AG04450 (cell line): Measurements from ENCODE around the gene CCL16. TPM values are rescaled to one million over a fixed set of nuclear protein-coding genes. Genes with fewer than 3 reads are reported as not detected.

Experiments used
- CTCF ChIA-PET: fragments of 300-600, 350-600 bp; formaldehyde crosslinking; extraction: SDS; loops from one replicate; lab custom pipeline; 2022; ENCODE audit warnings: antibody characterized with exemption, inconsistent platforms; lab: Charles Lee
- POLR2A ChIA-PET: fragments of 350-600 bp; formaldehyde crosslinking; extraction: SDS; loops from one replicate; lab custom pipeline; 2021; ENCODE audit warnings: antibody characterized with exemption, inconsistent platforms; lab: Yijun Ruan, JAX
- DNase-seq: peaks from one replicate; pipeline ENCODE4 v3.0.0-alpha.2; 2011; ENCODE audit warnings: low read depth, low spot score
- H3K27ac ChIP-seq: one replicate; pipeline ENCODE4 v1.5.1; 2012; ENCODE audit warnings: low read depth, low read length, control low read depth
- H3K27me3 ChIP-seq: one replicate; pipeline ENCODE4 v1.6.0; 2012; ENCODE audit warnings: low read length; ENCODE audit not compliant: control insufficient read depth, insufficient read depth
- H3K4me3 ChIP-seq: 2 replicates; pipeline ENCODE4 v1.5.1; 2011; ENCODE audit warnings: mild to moderate bottlenecking, low read depth, low read length, control low read depth
- H3K9me3 ChIP-seq: 2 replicates; pipeline ENCODE4 v1.5.1; 2012; ENCODE audit warnings: low read length; ENCODE audit not compliant: control insufficient read depth, insufficient read depth
- CTCF ChIP-seq: IDR thresholded peaks from 2 replicates; pipeline ENCODE4 v1.5.1; 2011; ENCODE audit warnings: low read depth, low read length, control low read depth, inconsistent platforms
- polyA minus RNA-seq: library from RNA; depleted of rRNA, polyadenylated mRNA; stranded (reverse); fragments of >200 nt; gene quantifications from 2 replicates; pipeline ENCODE4 v1.2.3, GENCODE V29; 2011; rRNA and poly(A)+ RNA removed
- polyA plus RNA-seq: library from polyadenylated mRNA; depleted of rRNA; stranded (reverse); fragments of >200 nt; gene quantifications from 2 replicates; pipeline ENCODE4 v1.2.3, GENCODE V29; 2011; rRNA removed

CCL16 gene
- polyA plus RNA-seq (not detected in 2 replicates), polyA minus RNA-seq (not detected in 2 replicates)

GRCh38 chr17:35981246-35981645 is at the start of gene CCL16:
Gene CCL16 (minus strand): TSS chr17:35981497. CDS start chr17:35981420, 77 bp downstream.
- Histone ChIP-seq H3K27ac (no peak within 1 kb of the TSS), H3K9me3 (no peaks in the 10 kb centered on the region), H3K27me3 (no peaks in the 10 kb centered on the region), H3K4me3 (no peak within 1 kb of the TSS)
- CTCF ChIA-PET: interaction anchor here (0.7 to 1.5 kb wide), 2 partner anchors 12 to 169 kb away, joined by 4 to 5 read pairs; no protein-coding TSS in a partner anchor
- no peak for TF ChIP-seq CTCF
- DNase-seq: no peak
- POLR2A ChIA-PET: no interaction called here

- POLR2A ChIA-PET: no interaction called here
- DNase-seq: no peak
- Histone ChIP-seq H3K4me3 (no peak overlapping the region), H3K27me3 (no peaks in the 10 kb centered on the region), H3K27ac (no peak overlapping the region), H3K9me3 (no peaks in the 10 kb centered on the region)
- CTCF ChIA-PET: no interaction called here
- no peak for TF ChIP-seq CTCF
These were observed 49.7 kb upstream of the CCL16 start for GRCh38 chr17:36030956-36031355.

- POLR2A ChIA-PET: no interaction called here
- CTCF ChIA-PET: no interaction called here
- Histone ChIP-seq H3K27me3 (peaks cover 3% of the 10 kb centered on the region), H3K27ac (no peak overlapping the region), H3K9me3 (no peaks in the 10 kb centered on the region), H3K4me3 (no peak overlapping the region)
- no peak for TF ChIP-seq CTCF
- DNase-seq: no peak
These were observed 46.5 kb upstream of the CCL16 start for GRCh38 chr17:36027761-36028160.

GRCh38 chr17:36024106-36024869 is 43.0 kb upstream of the CCL16 start:
- H3K4me3 ChIP-seq: no peak overlapping the region
- ChIA-PET CTCF (no interaction called here), POLR2A (no interaction called here)
- no peak overlapping the region for H3K27ac ChIP-seq
- H3K9me3 ChIP-seq: no peaks in the 10 kb centered on the region
- DNase-seq: no peak
- no peak for TF ChIP-seq CTCF
- H3K27me3 ChIP-seq: peaks cover 3% of the 10 kb centered on the region

- ChIA-PET CTCF (interaction anchor here (1.4 kb wide), 1 partner anchor 53 kb away, joined by 3 read pairs; no protein-coding TSS in a partner anchor), POLR2A (no interaction called here)
- TF ChIP-seq CTCF: no peak
These were observed 38.1 kb upstream of the CCL16 start for GRCh38 chr17:36019423-36019822.

More at GRCh38 chr17:36019423-36019822, 38.1 kb upstream of the CCL16 start:
- Histone ChIP-seq H3K27ac (no peak overlapping the region), H3K9me3 (no peaks in the 10 kb centered on the region), H3K4me3 (no peak overlapping the region), H3K27me3 (no peaks in the 10 kb centered on the region)
- DNase-seq: no peak
